ENCODE data around the gene CFAP43. TPM values are rescaled to one million over a fixed set of nuclear protein-coding genes. Genes with fewer than 3 reads are reported as not detected.

The CFAP43 gene
- total and polyA plus RNA-seq, 9 of the 15 experiments (the other 6 are each of a cell fraction or from before 2014, with no cell fraction given), result 0.07 to 0.86 (median 0.11) TPM; not detected in 1

GRCh38 chr10:104262055-104262454 is 29.9 kb upstream of the CFAP43 start:
- intact Hi-C loops (cut with micrococcal nuclease), result no loop called here
- Histone ChIP-seq H3K9me3 (replicated peaks; ENCODE audit: control insufficient read depth, insufficient read depth, low read depth, low read length) (no peaks in the 10 kb centered on the region), H3K9ac (ENCODE audit: insufficient read depth in 1 of 2, low read depth in 2 of 2, low read length in 2 of 2) (no peak overlapping the region), H2AFZ (ENCODE audit: low read depth, low read length) (no peak overlapping the region), H3K4me1 (replicated peaks in 1 of 2; ENCODE audit: control insufficient read depth in 2 of 2, insufficient read depth in 2 of 2, low read length in 2 of 2) (peaks cover 7 to 24% of the 10 kb centered on the region in 2 experiments; a peak in 3 of 5 replicates), H3K9me1 (ENCODE audit: control insufficient read depth, insufficient read depth, low read length) (no peaks in the 10 kb centered on the region), H3K36me3 (ENCODE audit: control insufficient read depth, insufficient read depth, low read length) (peaks cover 100% of the 10 kb centered on the region), H4K20me1 (replicated peaks; ENCODE audit: control insufficient read depth, insufficient read depth, low read length) (no peaks in the 10 kb centered on the region), H3K4me3 (no peak overlapping the region), H3K79me2 (ENCODE audit: control insufficient read depth, insufficient read depth, low read length) (peaks cover 68% of the 10 kb centered on the region), H3K4me2 (ENCODE audit: insufficient read depth, low read length) (no peak overlapping the region), H3K27ac (ENCODE audit: extremely low read depth, low read depth, low read length) (no peak overlapping the region; the same call in 2 of the 3 replicates), H3K27me3 (ENCODE audit: control insufficient read depth in 2 of 2, insufficient read depth in 2 of 2, low read length in 2 of 2) (no peaks in the 10 kb centered on the region)
- in situ Hi-C loops (cut with MboI), result no loop called here
- no peak for DNase-seq (ENCODE audit: extremely low read depth in 1 of 4, low spot score in 3 of 4)
- WGBS (ENCODE audit: insufficient coverage, low coverage, missing lambda C conversion rate), result 68% methylated on average over 5 of the region's 5 CpGs
- ATAC-seq, result no peak
- ChIA-PET CTCF (ENCODE audit: low intra/inter-chr PET ratio) (no interaction called here), POLR2A (interaction anchor here (2.1 kb wide), 1 partner anchor 12 kb away, joined by 12 read pairs; no protein-coding TSS in a partner anchor)
- TF ChIP-seq SRF (CRISPR knock-in tag; IDR thresholded peaks at IDR 0.05) (no peak), PHB2 (IDR thresholded peaks at IDR 0.05; ENCODE audit: low read depth) (no peak), ZNF184 (CRISPR knock-in tag; IDR thresholded peaks at IDR 0.05) (no peak), ZNF764 (CRISPR knock-in tag; IDR thresholded peaks at IDR 0.05; ENCODE audit: low read depth) (no peak), ZNF134 (CRISPR knock-in tag; conservative IDR thresholded peaks at IDR 0.05) (no peak), E2F4 (CRISPR knock-in tag; IDR thresholded peaks at IDR 0.05; ENCODE audit: low read depth) (no peak), RBFOX2 (IDR thresholded peaks at IDR 0.05; ENCODE audit: low read depth, low read length) (no peak), PRMT5 (CRISPR knock-in tag; IDR thresholded peaks at IDR 0.05) (no peak), ZBTB33 (CRISPR knock-in tag; IDR thresholded peaks at IDR 0.05) (no peak), ZNF212 (CRISPR knock-in tag; IDR thresholded peaks at IDR 0.05) (no peak), ILF3 (IDR thresholded peaks at IDR 0.05; ENCODE audit: borderline replicate concordance) (no peak), TOE1 (IDR thresholded peaks at IDR 0.05; ENCODE audit: borderline replicate concordance) (no peak), TOE1 (CRISPR knock-in tag; IDR thresholded peaks at IDR 0.05; ENCODE audit: borderline replicate concordance, low read depth) (no peak), OTX1 (CRISPR knock-in tag; IDR thresholded peaks at IDR 0.05) (no peak), ZNF77 (CRISPR knock-in tag; IDR thresholded peaks at IDR 0.05) (no peak), ESRRB (CRISPR knock-in tag; IDR thresholded peaks at IDR 0.05; ENCODE audit: borderline replicate concordance) (no peak), ZNF785 (CRISPR knock-in tag; IDR thresholded peaks at IDR 0.05) (no peak), ZNF444 (CRISPR knock-in tag; IDR thresholded peaks at IDR 0.05) (no peak), ZNF766 (CRISPR knock-in tag; conservative IDR thresholded peaks at IDR 0.05) (no peak), HES1 (IDR thresholded peaks at IDR 0.05; ENCODE audit: low read depth) (no peak)
- FAIRE-seq, result no peak
- no TSS peak for BruUV-seq (replicated peaks)
